ENCODE data around the gene PTGDR.

DNA sequence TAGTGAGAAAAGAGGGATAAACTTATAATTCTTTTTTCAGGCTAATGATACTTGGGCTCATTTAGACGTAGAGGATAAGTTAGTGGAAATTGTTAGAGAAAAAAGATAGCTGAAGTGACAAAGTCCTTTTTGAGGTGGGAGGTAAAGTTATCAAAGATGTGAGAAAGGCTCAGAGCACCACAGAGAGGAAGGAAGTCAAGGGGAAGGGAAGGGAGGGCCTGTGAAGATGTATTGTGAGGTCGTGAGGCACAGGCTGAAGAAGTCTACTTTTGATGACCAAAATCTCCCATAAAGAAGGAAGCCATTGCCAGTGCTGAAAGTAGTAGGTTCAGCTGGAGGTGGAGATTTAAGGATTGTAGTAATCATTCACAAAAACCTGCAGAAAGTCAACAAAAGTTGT lies 19.4 kb upstream of the PTGDR start:
- TF ChIP-seq, protein P1, sequence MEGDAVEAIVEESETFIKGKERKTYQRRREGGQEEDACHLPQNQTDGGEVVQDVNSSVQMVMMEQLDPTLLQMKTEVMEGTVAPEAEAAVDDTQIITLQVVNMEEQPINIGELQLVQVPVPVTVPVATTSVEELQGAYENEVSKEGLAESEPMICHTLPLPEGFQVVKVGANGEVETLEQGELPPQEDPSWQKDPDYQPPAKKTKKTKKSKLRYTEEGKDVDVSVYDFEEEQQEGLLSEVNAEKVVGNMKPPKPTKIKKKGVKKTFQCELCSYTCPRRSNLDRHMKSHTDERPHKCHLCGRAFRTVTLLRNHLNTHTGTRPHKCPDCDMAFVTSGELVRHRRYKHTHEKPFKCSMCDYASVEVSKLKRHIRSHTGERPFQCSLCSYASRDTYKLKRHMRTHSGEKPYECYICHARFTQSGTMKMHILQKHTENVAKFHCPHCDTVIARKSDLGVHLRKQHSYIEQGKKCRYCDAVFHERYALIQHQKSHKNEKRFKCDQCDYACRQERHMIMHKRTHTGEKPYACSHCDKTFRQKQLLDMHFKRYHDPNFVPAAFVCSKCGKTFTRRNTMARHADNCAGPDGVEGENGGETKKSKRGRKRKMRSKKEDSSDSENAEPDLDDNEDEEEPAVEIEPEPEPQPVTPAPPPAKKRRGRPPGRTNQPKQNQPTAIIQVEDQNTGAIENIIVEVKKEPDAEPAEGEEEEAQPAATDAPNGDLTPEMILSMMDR (IDR thresholded peaks at IDR 0.05; ENCODE audit: poor library complexity): no peak
- TF ChIP-seq EZH2 (IDR thresholded peaks at IDR 0.05; ENCODE audit: borderline replicate concordance) (no peak), EZH2phosphoT487 (IDR thresholded peaks at IDR 0.05; ENCODE audit: low read depth, severe bottlenecking, unreplicated experiment) (no peak)
